ENCODE results near the gene C1QTNF5.

DNA sequence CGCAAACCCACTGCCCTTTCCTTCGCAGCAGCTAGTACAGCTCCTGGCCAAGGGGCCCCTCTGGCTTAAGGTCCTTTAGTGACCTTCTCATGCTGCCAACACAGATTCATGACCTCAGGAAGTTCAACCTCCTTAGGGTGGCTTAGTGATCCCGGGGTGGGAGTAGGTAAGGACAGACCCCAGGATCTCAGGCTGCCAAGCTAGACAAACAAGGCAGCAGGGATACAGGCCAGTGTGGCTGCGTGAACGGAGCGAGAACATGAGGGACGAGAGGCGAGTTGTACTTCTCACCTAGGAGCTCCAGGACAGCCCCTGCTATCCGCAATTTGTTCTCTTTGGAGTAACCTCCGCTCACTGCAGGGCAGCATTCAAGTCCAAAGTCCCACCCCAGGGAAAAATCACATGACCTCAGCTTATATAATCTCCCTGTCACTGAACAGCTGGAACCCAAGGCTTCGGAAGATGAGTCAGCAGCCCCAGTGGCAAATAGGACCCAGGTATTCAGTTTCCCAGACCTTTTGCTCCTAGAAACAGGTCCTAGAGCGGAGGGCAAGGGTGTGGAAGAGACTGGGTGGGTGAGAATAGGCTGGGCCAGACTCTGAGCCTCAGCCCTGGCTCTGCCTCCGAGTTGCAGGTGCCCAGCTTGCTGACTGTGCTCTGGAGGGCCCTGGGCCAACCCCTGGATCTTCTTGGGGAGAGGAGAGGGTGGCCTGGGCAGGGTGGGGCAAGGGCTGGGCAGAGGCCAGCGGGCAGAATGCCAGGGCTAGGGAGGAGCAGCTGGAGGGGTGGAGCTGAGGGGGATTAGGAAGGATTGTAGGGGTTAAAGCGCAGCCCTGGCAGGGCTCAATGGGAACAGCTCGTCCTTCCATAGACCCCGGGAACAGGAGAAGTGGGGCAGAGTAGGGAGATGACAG, 27.7 kb upstream of the C1QTNF5 start:
- TF ChIP-seq CTCF (IDR thresholded peaks at IDR 0.05) (no peak), POLR2A (IDR thresholded peaks at IDR 0.05) (peak; percentile 83 to 84)
